ENCODE results near the gene KCNMB1.

The KCNMB1 gene

GRCh38 chr5:170365011-170365410, 24.2 kb downstream of the KCNMB1 start:
- DNase-seq (ENCODE audit: low read depth): no peak
- H3K4me3 ChIP-seq (ENCODE audit: low read depth, low read length): no peak overlapping the region
- TF ChIP-seq CTCF (IDR thresholded peaks at IDR 0.05; ENCODE audit: low read depth, low read length, missing control alignments): no peak
- in situ Hi-C loops (cut with HindIII; ENCODE audit: low sequenced_read_pairs): no loop called here

- H3K4me3 ChIP-seq (ENCODE audit: low read depth, low read length): no peak overlapping the region
- in situ Hi-C loops (cut with HindIII; ENCODE audit: low sequenced_read_pairs): no loop called here
- TF ChIP-seq CTCF (IDR thresholded peaks at IDR 0.05; ENCODE audit: low read depth, low read length, missing control alignments): no peak
- no peak for DNase-seq (ENCODE audit: low read depth)
Measured at GRCh38 chr5:170363671-170364070, 25.5 kb downstream of the KCNMB1 start.

GRCh38 chr5:170362656-170363055, 26.5 kb downstream of the KCNMB1 start:
- no peak for TF ChIP-seq CTCF (IDR thresholded peaks at IDR 0.05; ENCODE audit: low read depth, low read length, missing control alignments)
- in situ Hi-C loops (cut with HindIII; ENCODE audit: low sequenced_read_pairs): no loop called here
- no peak overlapping the region for H3K4me3 ChIP-seq (ENCODE audit: low read depth, low read length)
- no peak for DNase-seq (ENCODE audit: low read depth)

- no peak for DNase-seq (ENCODE audit: low read depth)
- TF ChIP-seq CTCF (IDR thresholded peaks at IDR 0.05; ENCODE audit: low read depth, low read length, missing control alignments): no peak
- H3K4me3 ChIP-seq (ENCODE audit: low read depth, low read length): no peak overlapping the region
- in situ Hi-C loops (cut with HindIII; ENCODE audit: low sequenced_read_pairs): no loop called here
Measured at GRCh38 chr5:170362102-170362501, 27.1 kb downstream of the KCNMB1 start.

GRCh38 chr5:170361616-170362015, 27.6 kb downstream of the KCNMB1 start:
- no peak overlapping the region for H3K4me3 ChIP-seq (ENCODE audit: low read depth, low read length)
- in situ Hi-C loops (cut with HindIII; ENCODE audit: low sequenced_read_pairs): no loop called here
- no peak for TF ChIP-seq CTCF (IDR thresholded peaks at IDR 0.05; ENCODE audit: low read depth, low read length, missing control alignments)
- DNase-seq (ENCODE audit: low read depth): no peak

- in situ Hi-C loops (cut with HindIII; ENCODE audit: low sequenced_read_pairs): no loop called here
- TF ChIP-seq CTCF (IDR thresholded peaks at IDR 0.05; ENCODE audit: low read depth, low read length, missing control alignments): no peak
- no peak for DNase-seq (ENCODE audit: low read depth)
Measured at GRCh38 chr5:170361116-170361515, 28.1 kb downstream of the KCNMB1 start.

GRCh38 chr5:170360709-170361108, 28.5 kb downstream of the KCNMB1 start:
- H3K4me3 ChIP-seq (ENCODE audit: low read depth, low read length): no peak overlapping the region
- no peak for DNase-seq (ENCODE audit: low read depth)
- no peak for TF ChIP-seq CTCF (IDR thresholded peaks at IDR 0.05; ENCODE audit: low read depth, low read length, missing control alignments)
- in situ Hi-C loops (cut with HindIII; ENCODE audit: low sequenced_read_pairs): no loop called here

More at GRCh38 chr5:170361116-170361515, 28.1 kb downstream of the KCNMB1 start:
- no peak overlapping the region for H3K4me3 ChIP-seq (ENCODE audit: low read depth, low read length)

Data from astrocyte of the cerebellum (primary cell).